GM18498 (cell line): Measurements from ENCODE around the gene GLYR1.

Experiments
- ATAC-seq: cut with Tn5 transposase; IDR thresholded peaks from one replicate; pipeline ENCODE4 v1.9.1; 2021; ENCODE audit warnings: mild to moderate bottlenecking, moderate library complexity; ENCODE audit not compliant: unreplicated experiment

GLYR1 gene

GRCh38 chr16:4811242-4811641, 35.8 kb downstream of the GLYR1 start:
- ATAC-seq: no peak

GRCh38 chr16:4806280-4806679, 40.8 kb downstream of the GLYR1 start:
- no peak for ATAC-seq

- ATAC-seq: no peak
Observed at GRCh38 chr16:4805231-4805630, 41.9 kb downstream of the GLYR1 start.

- ATAC-seq: no peak
Observed at GRCh38 chr16:4803898-4804762, 43.0 kb downstream of the GLYR1 start.

GRCh38 chr16:4803401-4803844, 43.7 kb downstream of the GLYR1 start:
- ATAC-seq: no peak

- ATAC-seq: peak; percentile 94
Observed at GRCh38 chr16:4802659-4803287, 44.3 kb downstream of the GLYR1 start.

GRCh38 chr16:4801962-4802658, 45.0 kb downstream of the GLYR1 start, which contains the start of gene ROGDI:
TSS of gene ROGDI (minus strand) at chr16:4802633. CDS start at chr16:4802571, 62 bp downstream.
- peak; percentile 64 for ATAC-seq

- ATAC-seq: no peak
Observed at GRCh38 chr16:4801051-4801961, 45.8 kb downstream of the GLYR1 start.

- no peak for ATAC-seq
Observed at GRCh38 chr16:4800290-4801041, 46.6 kb downstream of the GLYR1 start.

- no peak for ATAC-seq
Observed at GRCh38 chr16:4799171-4799855, 47.8 kb downstream of the GLYR1 start.

GRCh38 chr16:4798456-4798855, 48.6 kb downstream of the GLYR1 start:
- no peak for ATAC-seq

- ATAC-seq: no peak
Observed at GRCh38 chr16:4797805-4798252, 49.3 kb downstream of the GLYR1 start.

- no peak for ATAC-seq
Observed at GRCh38 chr16:4796982-4797804, 49.9 kb downstream of the GLYR1 start.

- no peak for ATAC-seq
Observed at GRCh38 chr16:4795828-4796572, 51.1 kb downstream of the GLYR1 start.

- ATAC-seq: no peak
Observed at GRCh38 chr16:4795181-4795827, 51.8 kb downstream of the GLYR1 start, which contains the start of gene SMIM22. TSS of gene SMIM22 (plus strand) at chr16:4795369. CDS start at chr16:4795735, 366 bp downstream.

GRCh38 chr16:4792951-4793513, 54.1 kb downstream of the GLYR1 start:
- no peak for ATAC-seq

GRCh38 chr16:4790871-4791270, 56.2 kb downstream of the GLYR1 start:
- no peak for ATAC-seq
